ENCODE results near the gene CTXND1. TPM values are rescaled to one million over a fixed set of nuclear protein-coding genes. Genes with fewer than 3 reads are reported as not detected.

CTXND1 gene
- total and polyA plus RNA-seq, 2 experiments from 2014 or later, result 0.05 TPM; not detected in 1

DNA sequence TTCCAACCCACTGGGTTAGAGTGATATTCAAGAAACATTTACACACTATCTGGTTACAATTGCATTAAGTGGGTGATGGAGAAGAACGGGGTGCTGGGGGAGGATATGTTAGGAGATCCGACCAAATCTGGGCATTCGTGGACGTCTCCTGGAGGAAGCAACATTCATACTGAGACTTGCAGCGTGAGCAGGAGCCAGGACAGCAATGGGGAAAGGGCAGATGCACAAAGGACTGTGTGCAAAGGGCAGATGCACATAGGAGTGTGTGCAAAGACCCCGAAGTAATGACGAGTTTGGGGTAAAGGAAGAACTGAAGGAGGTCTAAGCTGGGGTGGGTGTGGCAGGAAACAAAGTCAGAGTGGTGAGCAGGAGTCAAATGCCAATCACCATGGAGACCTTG lies 16.1 kb upstream of the CTXND1 start:
- TF ChIP-seq ZNF331 (CRISPR knock-in tag; IDR thresholded peaks at IDR 0.05; ENCODE audit: low read depth) (no peak), POLR2AphosphoS5 (IDR thresholded peaks at IDR 0.05; ENCODE audit: low read depth) (no peak), EZH2phosphoT487 (IDR thresholded peaks at IDR 0.05; ENCODE audit: unreplicated experiment) (no peak), JUNB (IDR thresholded peaks at IDR 0.05; ENCODE audit: unreplicated experiment) (no peak), EZH2 (IDR thresholded peaks at IDR 0.05; ENCODE audit: low read depth, unreplicated experiment) (no peak), CREB1 (CRISPR knock-in tag; IDR thresholded peaks at IDR 0.05; ENCODE audit: low read depth) (no peak), ZNF114 (CRISPR knock-in tag; IDR thresholded peaks at IDR 0.05) (no peak), ETS1 (IDR thresholded peaks at IDR 0.05) (no peak), CTCF (conservative IDR thresholded peaks at IDR 0.05; ENCODE audit: low read depth in 2 of 2) (no peak), NANOG (IDR thresholded peaks at IDR 0.05; ENCODE audit: borderline replicate concordance) (no peak), ZNF462 (CRISPR knock-in tag; IDR thresholded peaks at IDR 0.05) (no peak), STAT1 (IDR thresholded peaks at IDR 0.05; ENCODE audit: unreplicated experiment) (no peak)
- TF ChIP-seq, protein P1, sequence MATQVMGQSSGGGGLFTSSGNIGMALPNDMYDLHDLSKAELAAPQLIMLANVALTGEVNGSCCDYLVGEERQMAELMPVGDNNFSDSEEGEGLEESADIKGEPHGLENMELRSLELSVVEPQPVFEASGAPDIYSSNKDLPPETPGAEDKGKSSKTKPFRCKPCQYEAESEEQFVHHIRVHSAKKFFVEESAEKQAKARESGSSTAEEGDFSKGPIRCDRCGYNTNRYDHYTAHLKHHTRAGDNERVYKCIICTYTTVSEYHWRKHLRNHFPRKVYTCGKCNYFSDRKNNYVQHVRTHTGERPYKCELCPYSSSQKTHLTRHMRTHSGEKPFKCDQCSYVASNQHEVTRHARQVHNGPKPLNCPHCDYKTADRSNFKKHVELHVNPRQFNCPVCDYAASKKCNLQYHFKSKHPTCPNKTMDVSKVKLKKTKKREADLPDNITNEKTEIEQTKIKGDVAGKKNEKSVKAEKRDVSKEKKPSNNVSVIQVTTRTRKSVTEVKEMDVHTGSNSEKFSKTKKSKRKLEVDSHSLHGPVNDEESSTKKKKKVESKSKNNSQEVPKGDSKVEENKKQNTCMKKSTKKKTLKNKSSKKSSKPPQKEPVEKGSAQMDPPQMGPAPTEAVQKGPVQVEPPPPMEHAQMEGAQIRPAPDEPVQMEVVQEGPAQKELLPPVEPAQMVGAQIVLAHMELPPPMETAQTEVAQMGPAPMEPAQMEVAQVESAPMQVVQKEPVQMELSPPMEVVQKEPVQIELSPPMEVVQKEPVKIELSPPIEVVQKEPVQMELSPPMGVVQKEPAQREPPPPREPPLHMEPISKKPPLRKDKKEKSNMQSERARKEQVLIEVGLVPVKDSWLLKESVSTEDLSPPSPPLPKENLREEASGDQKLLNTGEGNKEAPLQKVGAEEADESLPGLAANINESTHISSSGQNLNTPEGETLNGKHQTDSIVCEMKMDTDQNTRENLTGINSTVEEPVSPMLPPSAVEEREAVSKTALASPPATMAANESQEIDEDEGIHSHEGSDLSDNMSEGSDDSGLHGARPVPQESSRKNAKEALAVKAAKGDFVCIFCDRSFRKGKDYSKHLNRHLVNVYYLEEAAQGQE (IDR thresholded peaks at IDR 0.05; ENCODE audit: unreplicated experiment), result no peak
- H3K9me3 Mint-ChIP-seq, result no peaks in the 10 kb centered on the region
- Histone ChIP-seq H3K4me2 (no peak overlapping the region), H3K4me3 (no peak overlapping the region), H4K20me1 (replicated peaks; ENCODE audit: insufficient read depth) (no peaks in the 10 kb centered on the region), H3F3A (replicated peaks; ENCODE audit: low read depth) (no peaks in the 10 kb centered on the region), H3K79me2 (replicated peaks; ENCODE audit: insufficient read depth) (no peaks in the 10 kb centered on the region), H2AFZ (no peak overlapping the region), H3K9me2 (ENCODE audit: insufficient read depth) (0 out of 2 replicates have a peak, but pooled peaks cover 4% of the 10 kb centered on the region), H3K36me3 (ENCODE audit: insufficient read depth) (no peaks in the 10 kb centered on the region), H3K27ac (ENCODE audit: low read depth) (no peak overlapping the region), H3K4me1 (ENCODE audit: insufficient read depth) (no peaks in the 10 kb centered on the region), H3K27me3 (ENCODE audit: insufficient read depth) (no peaks in the 10 kb centered on the region)
- no peaks in the 10 kb centered on the region for H3K4me1 Mint-ChIP-seq
- no peak for ATAC-seq
- no peak for DNase-seq (ENCODE audit: low spot score)
- H3K27ac Mint-ChIP-seq, result no peak overlapping the region
- no peak overlapping the region for H3K4me3 Mint-ChIP-seq
- peaks cover 1% of the 10 kb centered on the region for H3K27me3 Mint-ChIP-seq (ENCODE audit: insufficient read depth, low read depth, poor library complexity)
- H3K36me3 Mint-ChIP-seq (ENCODE audit: low read depth), result no peaks in the 10 kb centered on the region

Measured in GM23338 (cell line).